Adipocyte (in vitro differentiated cells): ENCODE measurements around the gene TLR7.

ENCODE experiments used
- DNase-seq: peaks from one replicate; pipeline ENCODE4 v3.0.0-alpha.2; 2015; ENCODE audit warnings: low read depth
- H3K27me3 ChIP-seq: replicated peaks from 2 replicates; pipeline ENCODE4 v1.7.0; 2013; ENCODE audit warnings: mild to moderate bottlenecking, low read length, moderate library complexity; ENCODE audit not compliant: control insufficient read depth, insufficient read depth
- H3K36me3 ChIP-seq: 2 replicates; pipeline ENCODE4 v1.7.0; 2013; ENCODE audit warnings: low read length, mild to moderate bottlenecking, moderate library complexity; ENCODE audit not compliant: control insufficient read depth, insufficient read depth, severe bottlenecking
- H3K4me1 ChIP-seq: 2 replicates; pipeline ENCODE4 v1.7.0; 2013; ENCODE audit warnings: mild to moderate bottlenecking, low read length, moderate library complexity; ENCODE audit not compliant: control insufficient read depth, insufficient read depth
- H3K4me3 ChIP-seq: 2 replicates; pipeline ENCODE4 v1.7.0; 2013; ENCODE audit warnings: mild to moderate bottlenecking, low read length, moderate library complexity
- H3K9ac ChIP-seq: 2 replicates; pipeline ENCODE4 v1.7.0; 2013; ENCODE audit warnings: mild to moderate bottlenecking, low read length, moderate library complexity
- H3K9me3 ChIP-seq: 2 replicates; pipeline ENCODE4 v1.7.0; 2013; ENCODE audit warnings: mild to moderate bottlenecking, low read length, moderate library complexity; ENCODE audit not compliant: control insufficient read depth

TLR7 gene

DNA sequence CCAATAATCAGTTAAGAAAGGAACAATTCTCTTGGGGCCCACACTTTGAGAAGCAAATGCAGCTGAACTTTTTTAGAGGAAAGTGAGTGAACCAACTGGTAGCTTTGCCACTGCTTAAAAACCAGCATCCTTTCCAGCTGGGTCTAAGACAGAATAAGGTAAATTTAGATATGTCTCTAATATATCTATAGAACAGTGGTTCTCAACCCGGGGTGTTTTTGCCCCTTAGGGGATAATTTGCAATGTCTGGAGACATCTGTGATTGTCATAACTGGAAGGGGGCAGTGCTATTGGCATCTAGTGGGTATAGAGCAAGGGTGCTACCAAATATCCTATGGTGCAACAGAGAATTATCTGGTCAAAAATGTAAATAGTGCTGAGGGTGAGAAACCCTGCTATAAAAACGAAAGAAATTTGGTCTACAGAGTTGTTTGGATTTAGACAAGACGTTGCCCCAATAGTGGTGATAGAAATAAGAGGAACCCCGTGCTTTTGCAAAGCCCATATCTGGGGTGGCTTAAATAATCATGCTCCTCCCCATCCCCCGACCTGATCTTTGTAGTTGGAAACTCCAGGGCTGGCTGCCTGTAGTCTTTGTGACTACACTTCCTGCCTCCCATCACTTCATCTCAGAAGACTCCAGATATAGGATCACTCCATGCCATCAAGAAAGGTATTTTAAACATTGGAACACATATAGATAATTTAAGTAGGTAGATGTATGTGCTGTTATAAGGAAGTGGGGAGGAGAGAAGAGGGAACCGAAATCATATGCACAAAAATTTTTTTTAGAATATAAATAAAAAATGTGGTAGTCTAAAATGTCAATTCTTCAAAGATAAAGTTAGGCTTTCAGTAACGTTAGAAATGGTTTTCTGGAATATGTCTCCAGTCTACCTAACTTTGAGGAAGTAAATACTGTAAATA is at the start of gene TLR7:
TLR7 (plus strand) TSS at position 622 of the 927 bp plus-strand sequence. CDS start 507 bp downstream, outside the sequence.
- Histone ChIP-seq H3K9me3 (no peaks in the 10 kb centered on the region), H3K4me3 (no peak within 1 kb of the TSS), H3K27me3 (peaks cover 4% of the 10 kb centered on the region), H3K36me3 (no peaks in the 10 kb centered on the region), H3K4me1 (no peaks in the 10 kb centered on the region), H3K9ac (no peak within 1 kb of the TSS)
- DNase-seq: no peak

DNA sequence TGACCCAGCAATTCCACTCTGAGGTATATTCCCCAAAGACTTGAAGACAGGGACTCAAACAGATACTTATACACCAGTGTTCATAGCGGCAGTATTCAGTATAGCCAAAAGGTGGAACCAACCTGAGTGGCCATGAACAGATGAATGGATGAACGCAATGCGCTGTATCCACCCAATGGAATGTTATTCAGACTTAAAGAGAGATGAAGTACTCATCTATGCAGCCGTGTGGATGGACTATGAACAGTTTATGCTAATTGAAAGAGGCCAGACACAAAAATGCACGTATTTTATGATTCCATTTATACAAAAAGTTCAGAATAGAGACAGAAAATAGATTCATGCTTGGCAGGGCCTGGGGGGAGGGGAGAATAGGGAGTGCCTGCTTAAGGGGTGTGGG is 49.3 kb upstream of the TLR7 start:
- H3K9ac ChIP-seq: no peak overlapping the region
- DNase-seq: no peak
- peaks cover 15% of the 10 kb centered on the region for H3K36me3 ChIP-seq
- no peaks in the 10 kb centered on the region for H3K9me3 ChIP-seq
- H3K4me3 ChIP-seq: no peak overlapping the region
- H3K27me3 ChIP-seq: peaks cover 10% of the 10 kb centered on the region
- H3K4me1 ChIP-seq: no peaks in the 10 kb centered on the region

- Histone ChIP-seq H3K9me3 (no peaks in the 10 kb centered on the region), H3K9ac (no peak overlapping the region), H3K4me1 (no peaks in the 10 kb centered on the region), H3K27me3 (peaks cover 3% of the 10 kb centered on the region), H3K36me3 (peaks cover 17% of the 10 kb centered on the region), H3K4me3 (no peak overlapping the region)
- DNase-seq: no peak
Measured at GRCh38 chrX:12819222-12819621, 47.6 kb upstream of the TLR7 start.

DNA sequence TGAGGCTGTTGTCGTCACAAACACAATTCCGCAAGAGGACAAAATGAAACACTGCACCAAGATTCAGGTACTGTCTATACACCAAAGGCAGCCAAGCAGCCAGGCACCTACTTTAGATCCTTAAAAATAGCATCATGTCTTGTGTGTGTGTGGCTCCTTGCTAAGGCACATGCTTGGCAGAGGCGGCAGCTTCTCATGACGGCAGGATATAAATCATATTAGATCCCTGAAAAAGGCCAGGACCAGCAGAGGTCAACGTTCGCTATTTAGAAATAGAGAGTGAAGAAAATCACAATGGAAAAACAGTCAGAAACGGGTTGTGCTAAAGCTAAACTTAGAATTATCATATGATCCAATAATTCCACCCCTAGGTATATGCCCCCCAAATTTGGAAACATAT is 46.1 kb upstream of the TLR7 start:
- Histone ChIP-seq H3K36me3 (peaks cover 17% of the 10 kb centered on the region), H3K9ac (no peak overlapping the region), H3K4me1 (no peaks in the 10 kb centered on the region), H3K9me3 (no peaks in the 10 kb centered on the region), H3K27me3 (peaks cover 3% of the 10 kb centered on the region), H3K4me3 (no peak overlapping the region)
- DNase-seq: no peak

GRCh38 chrX:12824944-12825343 is 41.9 kb upstream of the TLR7 start:
- Histone ChIP-seq H3K9me3 (no peaks in the 10 kb centered on the region), H3K27me3 (peaks cover 5% of the 10 kb centered on the region), H3K36me3 (peaks cover 17% of the 10 kb centered on the region), H3K9ac (no peak overlapping the region), H3K4me3 (no peak overlapping the region), H3K4me1 (no peaks in the 10 kb centered on the region)
- DNase-seq: no peak

DNA sequence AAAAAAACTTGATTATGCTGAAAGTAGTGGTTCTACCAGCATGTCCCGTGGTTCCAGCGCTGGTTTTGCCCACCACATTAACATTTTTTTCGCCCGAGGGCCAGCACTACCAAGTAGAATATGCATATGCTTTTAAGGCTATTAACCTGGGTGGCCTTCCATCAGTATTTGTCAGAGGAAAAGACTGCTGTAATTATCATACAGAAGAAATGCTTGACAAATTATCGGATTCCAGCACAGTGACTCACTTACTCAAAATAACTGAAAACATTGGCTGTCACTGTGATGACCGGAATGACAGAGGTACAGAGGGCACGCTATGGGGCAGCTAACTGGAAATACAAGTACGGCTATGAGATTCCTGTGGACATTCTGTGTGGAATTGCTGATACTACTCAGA is 41.1 kb upstream of the TLR7 start:
- Histone ChIP-seq H3K27me3 (peaks cover 9% of the 10 kb centered on the region), H3K9ac (no peak overlapping the region), H3K4me3 (no peak overlapping the region), H3K9me3 (no peaks in the 10 kb centered on the region), H3K36me3 (peaks cover 11% of the 10 kb centered on the region), H3K4me1 (no peaks in the 10 kb centered on the region)
- no peak for DNase-seq

GRCh38 chrX:12843061-12843667 is 23.7 kb upstream of the TLR7 start:
- Histone ChIP-seq H3K36me3 (no peaks in the 10 kb centered on the region), H3K9ac (no peak overlapping the region), H3K4me1 (no peaks in the 10 kb centered on the region), H3K9me3 (no peaks in the 10 kb centered on the region), H3K4me3 (no peak overlapping the region), H3K27me3 (peaks cover 19% of the 10 kb centered on the region)
- DNase-seq: no peak

DNA sequence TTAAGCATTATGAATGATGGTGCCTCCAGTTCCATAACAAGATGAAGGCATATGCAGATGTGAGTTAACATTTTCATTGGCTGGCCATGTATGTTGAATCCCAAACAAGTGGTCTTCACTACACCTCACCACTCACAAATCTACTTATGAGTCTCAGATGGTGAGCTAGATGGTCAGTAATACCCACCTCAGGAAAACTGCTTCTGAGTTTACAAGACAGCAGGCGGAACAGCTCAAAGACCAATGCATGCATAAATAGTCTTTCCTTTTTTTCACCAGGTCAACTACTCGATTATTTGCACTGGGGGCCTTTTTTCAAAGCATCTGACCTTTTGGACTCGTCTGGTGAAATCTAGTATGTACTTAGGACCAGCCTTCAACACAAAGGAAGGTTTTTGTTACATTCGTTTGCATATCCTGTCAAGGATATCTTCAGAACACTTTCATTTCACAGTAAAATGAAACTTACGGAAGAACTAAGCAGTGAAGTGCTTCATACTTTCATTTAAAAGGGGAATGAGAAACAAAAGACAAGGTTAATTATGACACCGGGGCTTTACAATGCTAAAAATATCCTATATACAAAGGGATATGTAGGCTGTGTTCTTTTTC is 23.1 kb upstream of the TLR7 start:
- peaks cover 19% of the 10 kb centered on the region for H3K27me3 ChIP-seq
- H3K9ac ChIP-seq: no peak overlapping the region
- no peaks in the 10 kb centered on the region for H3K36me3 ChIP-seq

GRCh38 chrX:12844319-12844718 is 22.6 kb upstream of the TLR7 start:
- Histone ChIP-seq H3K36me3 (no peaks in the 10 kb centered on the region), H3K9me3 (no peaks in the 10 kb centered on the region), H3K4me1 (no peaks in the 10 kb centered on the region), H3K4me3 (no peak overlapping the region), H3K27me3 (peaks cover 19% of the 10 kb centered on the region), H3K9ac (no peak overlapping the region)
- DNase-seq: no peak

More for the DNA sequence above, 23.1 kb upstream of the TLR7 start:
- no peaks in the 10 kb centered on the region for H3K9me3 ChIP-seq
- no peaks in the 10 kb centered on the region for H3K4me1 ChIP-seq
- no peak for DNase-seq
- no peak overlapping the region for H3K4me3 ChIP-seq

DNA sequence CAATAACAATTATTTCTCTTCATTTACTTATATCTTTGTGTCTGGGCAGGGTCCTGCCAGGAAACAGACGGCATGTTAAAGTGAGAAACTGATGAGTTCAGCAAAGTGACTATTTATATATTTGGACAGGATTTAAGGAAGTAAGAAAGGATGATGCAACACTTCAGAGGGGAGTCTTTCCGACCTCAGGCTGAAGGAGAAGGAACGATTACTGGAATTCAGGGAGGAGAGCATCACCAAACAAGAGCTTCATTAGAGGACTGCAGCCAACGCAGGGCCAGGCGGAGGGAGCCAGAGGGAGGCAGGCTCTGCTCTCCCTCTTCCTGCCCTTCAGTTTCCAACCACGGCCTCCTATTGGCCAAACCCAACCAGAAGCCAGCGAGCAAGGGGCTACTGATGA is 1.5 kb upstream of the TLR7 start:
- H3K4me3 ChIP-seq: no peak overlapping the region
- H3K27me3 ChIP-seq: peaks cover 4% of the 10 kb centered on the region
- H3K36me3 ChIP-seq: no peaks in the 10 kb centered on the region
- H3K9ac ChIP-seq: no peak overlapping the region
- no peaks in the 10 kb centered on the region for H3K4me1 ChIP-seq
- no peaks in the 10 kb centered on the region for H3K9me3 ChIP-seq
- DNase-seq: peak; percentile 9

GRCh38 chrX:12867685-12868084 is 813 bp downstream of the TLR7 start:
- no peaks in the 10 kb centered on the region for H3K9me3 ChIP-seq
- no peak overlapping the region for H3K9ac ChIP-seq
- no peaks in the 10 kb centered on the region for H3K36me3 ChIP-seq
- DNase-seq: no peak
- H3K4me3 ChIP-seq: no peak overlapping the region
- H3K27me3 ChIP-seq: peaks cover 5% of the 10 kb centered on the region
- no peaks in the 10 kb centered on the region for H3K4me1 ChIP-seq
